IMR-90 (cell line): ENCODE measurements around the gene ACTR5. TPM values are rescaled to one million over a fixed set of nuclear protein-coding genes. Genes with fewer than 3 reads are reported as not detected.

Source experiments
- ATAC-seq: fragments of 200-7000 bp; cut with Tn5 transposase; 2 replicates; pipeline ENCODE4 v1.9.1; 2020; ENCODE audit warnings: low read depth, mild to moderate bottlenecking, moderate library complexity
- BruUV-seq: library from RNA; stranded (reverse); fragments of 400-500 nt; replicated peaks from 2 replicates; lab custom pipeline; 2021; lab: Mats Ljungman, UMichigan
- CTCF ChIA-PET: fragments of 300-600 bp; formaldehyde crosslinking; extraction: SDS; loops from one replicate; lab custom pipeline; 2021; ENCODE audit warnings: antibody characterized with exemption; lab: Yijun Ruan, JAX
- POLR2A ChIA-PET: fragments of 300-600 bp; sonication (Branson Sonifier 250); formaldehyde crosslinking; loops from one replicate; lab custom pipeline; 2022; ENCODE audit warnings: antibody characterized with exemption; ENCODE audit not compliant: unreplicated experiment; lab: Charles Lee
- DNase-seq: peaks from one replicate; pipeline ENCODE4 v3.0.0; 2013
- H2AFZ ChIP-seq: replicated peaks from 2 replicates; pipeline ENCODE3; 2013; ENCODE audit warnings: low read length, mild to moderate bottlenecking; ENCODE audit not compliant: poor library complexity
- H2AK5ac ChIP-seq: 2 replicates; pipeline ENCODE4 v1.6.1; 2013; ENCODE audit warnings: low read depth, low read length, inconsistent platforms
- H2AK9ac ChIP-seq: replicated peaks from 2 replicates; pipeline ENCODE3; 2013; ENCODE audit warnings: mild to moderate bottlenecking, low read depth, low read length, moderate library complexity; ENCODE audit not compliant: poor library complexity
- H2BK120ac ChIP-seq: 2 replicates; pipeline ENCODE4 v1.6.1; 2013; ENCODE audit warnings: low read depth, low read length, inconsistent platforms
- H2BK15ac ChIP-seq: 3 replicates; pipeline ENCODE4 v1.6.1; 2013; ENCODE audit warnings: low read depth, low read length, inconsistent platforms
- H2BK20ac ChIP-seq: 2 replicates; pipeline ENCODE4 v1.6.1; 2013; ENCODE audit warnings: low read depth, mild to moderate bottlenecking, inconsistent platforms, low read length, moderate library complexity
- H2BK5ac ChIP-seq: 2 replicates; pipeline ENCODE4 v1.6.1; 2013; ENCODE audit warnings: mild to moderate bottlenecking, low read depth, low read length, inconsistent platforms; ENCODE audit not compliant: poor library complexity, severe bottlenecking
- H3K14ac ChIP-seq: replicated peaks from 2 replicates; pipeline ENCODE4 v1.6.1; 2013; ENCODE audit warnings: low read depth, low read length, inconsistent platforms
- H3K18ac ChIP-seq: 2 replicates; pipeline ENCODE4 v1.6.1; 2013; ENCODE audit warnings: low read depth, low read length, control low read depth
- H3K23ac ChIP-seq: 2 replicates; pipeline ENCODE4 v1.6.1; 2013; ENCODE audit warnings: low read depth, low read length, inconsistent platforms
- H3K27ac ChIP-seq: 2 replicates; pipeline ENCODE4 v1.5.1; 2013; ENCODE audit warnings: mild to moderate bottlenecking, control low read depth, low read length; ENCODE audit not compliant: insufficient read depth
- H3K27me3 ChIP-seq: 2 replicates; pipeline ENCODE4 v1.6.1; 2013; ENCODE audit warnings: low read length; ENCODE audit not compliant: control insufficient read depth, insufficient read depth
- H3K36me3 ChIP-seq: 2 replicates; pipeline ENCODE4 v1.6.1; 2013; ENCODE audit warnings: low read length, mixed read lengths; ENCODE audit not compliant: control insufficient read depth, insufficient read depth
- H3K4ac ChIP-seq: 2 replicates; pipeline ENCODE4 v1.6.1; 2013; ENCODE audit warnings: low read depth, low read length, inconsistent platforms
- H3K4me1 ChIP-seq: 2 replicates; pipeline ENCODE4 v1.6.1; 2013; ENCODE audit warnings: low read length, mixed read lengths; ENCODE audit not compliant: control insufficient read depth, insufficient read depth
- H3K4me2 ChIP-seq: 2 replicates; pipeline ENCODE4 v1.6.1; 2013; ENCODE audit warnings: low read depth, mild to moderate bottlenecking, control low read depth, low read length, moderate library complexity
- H3K4me3 ChIP-seq: 2 replicates; pipeline ENCODE4 v1.5.1; 2013; ENCODE audit warnings: low read depth, mild to moderate bottlenecking, control low read depth, low read length, moderate library complexity; ENCODE audit not compliant: insufficient read depth
- H3K56ac ChIP-seq: 2 replicates; pipeline ENCODE4 v1.6.1; 2013; ENCODE audit warnings: low read length, inconsistent platforms; ENCODE audit not compliant: insufficient read depth; ENCODE audit errors: extremely low read depth
- H3K79me1 ChIP-seq, 2 experiments: 2 replicates each; pipeline ENCODE4 v1.6.1; 2013; ENCODE audit warnings: low read length in 2 of 2, inconsistent platforms in 1 of 2, low read depth in 1 of 2
- H3K9ac ChIP-seq: 2 replicates; pipeline ENCODE4 v1.6.1; 2013; ENCODE audit warnings: low read depth, low read length, control low read depth
- H3K9me1 ChIP-seq: 2 replicates; pipeline ENCODE4 v1.6.1; 2013; ENCODE audit warnings: low read length, inconsistent platforms; ENCODE audit not compliant: insufficient read depth
- H3K9me3 ChIP-seq: 2 replicates; pipeline ENCODE4 v1.6.1; 2013; ENCODE audit warnings: low read length; ENCODE audit not compliant: control insufficient read depth, insufficient read depth
- H4K20me1 ChIP-seq: 2 replicates; pipeline ENCODE4 v1.6.1; 2013; ENCODE audit warnings: low read length, inconsistent platforms; ENCODE audit not compliant: insufficient read depth
- H4K5ac ChIP-seq: 2 replicates; pipeline ENCODE4 v1.6.1; 2013; ENCODE audit warnings: mild to moderate bottlenecking, low read depth, low read length, control low read depth
- H4K8ac ChIP-seq, 2 experiments: 2 replicates each; pipeline ENCODE4 v1.6.1; 2013; ENCODE audit warnings: low read depth in 2 of 2, low read length in 2 of 2, control low read depth in 1 of 2, inconsistent platforms in 1 of 2
- H4K91ac ChIP-seq: 2 replicates; pipeline ENCODE4 v1.6.1; 2013; ENCODE audit warnings: low read depth, low read length, inconsistent platforms; ENCODE audit not compliant: insufficient read depth
- CEBPB ChIP-seq: IDR thresholded peaks from 2 replicates; pipeline ENCODE4 v1.6.1; 2012; ENCODE audit warnings: low read depth, low read length, improper control_type of control experiment
- MAFK ChIP-seq: IDR thresholded peaks from 2 replicates; pipeline ENCODE4 v1.6.1; 2012; ENCODE audit warnings: low read depth, low read length, improper control_type of control experiment
- NFE2L2 ChIP-seq: fragments of 150-350 bp; IDR thresholded peaks from 2 replicates; pipeline ENCODE4 v1.6.1; 2016; ENCODE audit warnings: low read depth, mild to moderate bottlenecking, low read length
- RAD21 ChIP-seq: IDR thresholded peaks from 2 replicates; pipeline ENCODE4 v1.6.1; 2012; ENCODE audit warnings: low read length, improper control_type of control experiment
- RCOR1 ChIP-seq: IDR thresholded peaks from 2 replicates; pipeline ENCODE4 v1.6.1; 2012; ENCODE audit warnings: mild to moderate bottlenecking, low read length, improper control_type of control experiment; ENCODE audit not compliant: insufficient replicate concordance
- RFX5 ChIP-seq: IDR thresholded peaks from 2 replicates; pipeline ENCODE4 v1.8.0; 2012; ENCODE audit warnings: low read depth, mild to moderate bottlenecking, low read length, moderate library complexity
- SMC3 ChIP-seq: fragments of 150-350 bp; IDR thresholded peaks from 2 replicates; pipeline ENCODE4 v1.6.1; 2016; ENCODE audit warnings: low read depth, mild to moderate bottlenecking, antibody characterized with exemption, low read length, moderate library complexity
- WGBS, 2 experiments: methylation state at CpG; one replicate each; pipeline versions ENCODE4 v1.1.5 to v1.1.7; 2013; ENCODE audit warnings: missing lambda C conversion rate in 2 of 2; ENCODE audit not compliant: insufficient read length in 1 of 2; ENCODE audit errors: extremely low coverage in 2 of 2; 5-methylcytosine and 5-hydroxymethylcytosine counted together
- dilution Hi-C: fragments of 300-500 bp; cut with HindIII; formaldehyde crosslinking; loops from one replicate; pipeline ENCODE4 v1.14.3; 2018; ENCODE audit warnings: low sequenced_read_pairs; ENCODE audit not compliant: unreplicated experiment
- in situ Hi-C: fragments of 300-500 bp; cut with MboI; formaldehyde crosslinking; loops from 3 replicates; pipeline ENCODE4 v1.14.3; 2019; ENCODE audit warnings: low sequenced_read_pairs, inconsistent platforms, mixed read lengths
- intact Hi-C: fragments of 100-400 bp; cut with micrococcal nuclease; formaldehyde crosslinking; loops from 2 replicates; pipeline ENCODE4 v1.10.0; 2022
- polyA plus RNA-seq, 3 experiments: library from polyadenylated mRNA; depleted of rRNA; stranded (reverse); fragments of >200 nt; gene quantifications; 2 replicates each; pipeline ENCODE4 v1.2.3, GENCODE V29; 2012; ENCODE audit warnings: low replicate concordance in 1 of 3
- total RNA-seq: library from RNA; depleted of rRNA; stranded (reverse); fragments of >200 nt; gene quantifications from 2 replicates; pipeline ENCODE4 v1.2.3, GENCODE V29; 2012
- TF ChIP-seq, protein P1 (sequence below): fragments of 150-350 bp; IDR thresholded peaks from 2 replicates; pipeline ENCODE4 v1.6.1; 2016; ENCODE audit warnings: low read depth, mild to moderate bottlenecking, low read length, moderate library complexity, borderline replicate concordance
- TF ChIP-seq, protein P2 (sequence below): conservative IDR thresholded peaks from 2 replicates; pipeline ENCODE4 v1.5.1; 2012; ENCODE audit warnings: mild to moderate bottlenecking, low read depth, low read length, improper control_type of control experiment

ACTR5 gene
- total and polyA plus RNA-seq, 2 of the 4 experiments (the other 2 are of a cell fraction): 5.9 to 6.6 TPM

DNA sequence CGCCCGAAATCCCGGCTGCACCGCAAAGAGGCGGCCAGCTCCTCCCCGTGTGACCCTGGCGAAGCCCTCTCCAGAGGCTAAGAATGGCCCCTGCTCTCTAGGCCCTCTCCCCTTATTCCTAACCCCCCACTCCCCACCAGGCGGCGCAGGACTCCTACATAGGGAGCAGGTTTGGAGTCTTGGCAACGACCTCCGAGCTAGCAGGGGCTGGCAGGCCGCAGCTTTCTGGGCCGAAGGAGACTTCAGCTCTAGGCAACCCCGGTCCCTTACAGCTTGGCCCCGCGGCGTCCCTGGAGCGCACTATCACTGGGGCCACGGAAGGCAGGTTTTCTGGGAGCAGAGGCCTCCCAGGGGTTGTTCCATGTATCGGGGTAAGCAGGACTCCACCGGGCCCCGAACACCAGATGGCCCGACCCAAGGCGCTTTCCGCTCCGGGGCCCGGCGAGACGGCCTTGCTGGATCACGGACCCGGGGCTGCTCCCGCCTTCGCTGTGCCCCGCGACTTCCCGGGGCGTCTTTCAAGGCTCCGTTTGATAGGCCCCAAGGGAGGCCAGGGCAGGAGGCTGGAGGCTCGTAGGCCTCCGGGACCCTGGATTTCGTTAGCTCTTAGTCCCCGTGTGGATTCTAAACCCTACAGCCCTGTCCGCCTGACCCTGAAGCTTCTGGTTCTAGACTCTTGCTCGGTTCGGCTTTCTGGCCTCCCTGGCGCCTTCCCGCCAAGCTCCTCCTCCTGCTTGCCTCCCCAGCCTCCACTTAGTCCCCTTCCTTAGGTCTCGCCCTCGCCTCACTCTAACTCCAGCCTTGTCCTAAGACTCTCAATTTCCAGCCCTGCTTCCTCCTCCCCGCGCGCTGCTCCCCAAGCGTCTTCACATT lies 22.1 kb upstream of the ACTR5 start:
- peaks cover 92% of the 10 kb centered on the region for H3K27me3 ChIP-seq
- H3K79me1 ChIP-seq: no peaks in the 10 kb centered on the region
- H2AK9ac ChIP-seq: peak overlapping the region; percentile 23
- intact Hi-C loops: no loop called here
- ChIA-PET POLR2A (no interaction called here), CTCF (interaction anchor here (0.6 kb wide), 1 partner anchor 14 kb away, joined by 5 read pairs; no protein-coding TSS in a partner anchor)
- DNase-seq (peak; percentile 11), ATAC-seq (peak; percentile 32; the same call in 1 of the 2 replicates)
- H2AFZ ChIP-seq: no peak overlapping the region
- TF ChIP-seq RFX5 (no peak), RCOR1 (no peak), RAD21 (peak; percentile 35; the same call in 1 of the 2 replicates), SMC3 (no peak), CEBPB (no peak), MAFK (no peak), NFE2L2 (no peak)
- TF ChIP-seq, protein P1, sequence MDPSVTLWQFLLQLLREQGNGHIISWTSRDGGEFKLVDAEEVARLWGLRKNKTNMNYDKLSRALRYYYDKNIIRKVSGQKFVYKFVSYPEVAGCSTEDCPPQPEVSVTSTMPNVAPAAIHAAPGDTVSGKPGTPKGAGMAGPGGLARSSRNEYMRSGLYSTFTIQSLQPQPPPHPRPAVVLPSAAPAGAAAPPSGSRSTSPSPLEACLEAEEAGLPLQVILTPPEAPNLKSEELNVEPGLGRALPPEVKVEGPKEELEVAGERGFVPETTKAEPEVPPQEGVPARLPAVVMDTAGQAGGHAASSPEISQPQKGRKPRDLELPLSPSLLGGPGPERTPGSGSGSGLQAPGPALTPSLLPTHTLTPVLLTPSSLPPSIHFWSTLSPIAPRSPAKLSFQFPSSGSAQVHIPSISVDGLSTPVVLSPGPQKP: no peak
- TF ChIP-seq, protein P2, sequence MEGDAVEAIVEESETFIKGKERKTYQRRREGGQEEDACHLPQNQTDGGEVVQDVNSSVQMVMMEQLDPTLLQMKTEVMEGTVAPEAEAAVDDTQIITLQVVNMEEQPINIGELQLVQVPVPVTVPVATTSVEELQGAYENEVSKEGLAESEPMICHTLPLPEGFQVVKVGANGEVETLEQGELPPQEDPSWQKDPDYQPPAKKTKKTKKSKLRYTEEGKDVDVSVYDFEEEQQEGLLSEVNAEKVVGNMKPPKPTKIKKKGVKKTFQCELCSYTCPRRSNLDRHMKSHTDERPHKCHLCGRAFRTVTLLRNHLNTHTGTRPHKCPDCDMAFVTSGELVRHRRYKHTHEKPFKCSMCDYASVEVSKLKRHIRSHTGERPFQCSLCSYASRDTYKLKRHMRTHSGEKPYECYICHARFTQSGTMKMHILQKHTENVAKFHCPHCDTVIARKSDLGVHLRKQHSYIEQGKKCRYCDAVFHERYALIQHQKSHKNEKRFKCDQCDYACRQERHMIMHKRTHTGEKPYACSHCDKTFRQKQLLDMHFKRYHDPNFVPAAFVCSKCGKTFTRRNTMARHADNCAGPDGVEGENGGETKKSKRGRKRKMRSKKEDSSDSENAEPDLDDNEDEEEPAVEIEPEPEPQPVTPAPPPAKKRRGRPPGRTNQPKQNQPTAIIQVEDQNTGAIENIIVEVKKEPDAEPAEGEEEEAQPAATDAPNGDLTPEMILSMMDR: peak; percentile 34; the same call in 1 of the 2 replicates
- BruUV-seq: no TSS peak
- no peak overlapping the region for H3K4me3 ChIP-seq
- no peak overlapping the region for H2BK120ac ChIP-seq
- H2AK5ac ChIP-seq: no peak overlapping the region
- H4K91ac ChIP-seq: no peak overlapping the region
- H3K4me1 ChIP-seq: no peaks in the 10 kb centered on the region; the same call in 1 of the 2 replicates
- peaks cover 8% of the 10 kb centered on the region for H4K20me1 ChIP-seq
- in situ Hi-C loops: loop anchor here (25.0 kb wide), 2 partner anchors 111 to 264 kb away; partner anchors contain the start of gene RALGAPB
- no peaks in the 10 kb centered on the region; the same call in 1 of the 2 replicates for H3K9me1 ChIP-seq
- no peak overlapping the region for H2BK5ac ChIP-seq
- no peak overlapping the region for H3K14ac ChIP-seq
- H3K4me2 ChIP-seq: no peak overlapping the region
- H3K18ac ChIP-seq: no peak overlapping the region
- H3K9me3 ChIP-seq: peaks cover 10% of the 10 kb centered on the region; the same call in 1 of the 2 replicates
- no peak overlapping the region for H2BK20ac ChIP-seq
- H4K5ac ChIP-seq: no peak overlapping the region
- no peak overlapping the region for H3K9ac ChIP-seq
- no peak overlapping the region for H3K56ac ChIP-seq
- no peak overlapping the region for H3K23ac ChIP-seq
- dilution Hi-C loops: no loop called here
- H2BK15ac ChIP-seq: no peak overlapping the region
- H3K36me3 ChIP-seq: no peaks in the 10 kb centered on the region
- H3K27ac ChIP-seq: no peak overlapping the region
- 7% methylated on average over 25 of the region's 53 CpGs; no CpG with 5 or more reads in 1 of the 2 experiments for WGBS, 2 experiments
- H4K8ac ChIP-seq: no peak overlapping the region
- H3K4ac ChIP-seq: no peak overlapping the region
